Measurements from ENCODE around the gene NELL1. TPM values are rescaled to one million over a fixed set of nuclear protein-coding genes. Genes with fewer than 3 reads are reported as not detected.

Gene NELL1
- total and polyA plus RNA-seq, 2 donors (not counting 3 experiments of a cell fraction or from before 2014, with no cell fraction given) = not detected

DNA sequence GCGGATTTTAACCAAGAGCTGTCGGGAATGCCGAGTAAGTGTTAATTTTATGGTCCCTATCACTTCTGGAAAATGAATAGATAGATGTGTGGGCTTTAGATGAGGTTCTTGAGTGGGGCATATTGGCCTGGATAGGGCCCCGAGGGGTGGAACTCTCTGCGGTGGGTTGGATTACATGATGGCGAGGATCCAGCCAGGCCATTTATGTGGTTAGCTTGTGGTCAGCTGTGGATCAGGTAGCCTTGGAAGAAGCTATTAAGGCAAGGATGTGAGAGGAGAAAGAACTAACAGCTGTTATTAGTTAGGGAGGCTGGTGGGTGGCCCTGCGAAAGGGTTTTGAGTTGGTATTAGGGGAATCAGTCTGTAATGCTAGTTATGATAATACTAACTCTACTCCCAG lies 268.4 kb downstream of the NELL1 start:
- CTCF ChIA-PET = no interaction called here
- H4K20me1 ChIP-seq (replicated peaks; ENCODE audit: control insufficient read depth, extremely low read depth, insufficient read depth, low read length) = no peaks in the 10 kb centered on the region
- no peak overlapping the region for H3K9ac ChIP-seq (replicated peaks; ENCODE audit: extremely low read depth, insufficient read depth, low read length)
- no peak for TF ChIP-seq JUN (IDR thresholded peaks at IDR 0.05; ENCODE audit: borderline replicate concordance, insufficient read depth, insufficient read length, low read depth)
- TF ChIP-seq, protein P1, sequence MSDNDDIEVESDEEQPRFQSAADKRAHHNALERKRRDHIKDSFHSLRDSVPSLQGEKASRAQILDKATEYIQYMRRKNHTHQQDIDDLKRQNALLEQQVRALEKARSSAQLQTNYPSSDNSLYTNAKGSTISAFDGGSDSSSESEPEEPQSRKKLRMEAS (IDR thresholded peaks at IDR 0.05; ENCODE audit: insufficient read depth, insufficient read length) = no peak
- no peak for TF ChIP-seq EZH2 (IDR thresholded peaks at IDR 0.05; ENCODE audit: borderline replicate concordance, low read depth, low read length, severe bottlenecking)
- TF ChIP-seq, protein P2, sequence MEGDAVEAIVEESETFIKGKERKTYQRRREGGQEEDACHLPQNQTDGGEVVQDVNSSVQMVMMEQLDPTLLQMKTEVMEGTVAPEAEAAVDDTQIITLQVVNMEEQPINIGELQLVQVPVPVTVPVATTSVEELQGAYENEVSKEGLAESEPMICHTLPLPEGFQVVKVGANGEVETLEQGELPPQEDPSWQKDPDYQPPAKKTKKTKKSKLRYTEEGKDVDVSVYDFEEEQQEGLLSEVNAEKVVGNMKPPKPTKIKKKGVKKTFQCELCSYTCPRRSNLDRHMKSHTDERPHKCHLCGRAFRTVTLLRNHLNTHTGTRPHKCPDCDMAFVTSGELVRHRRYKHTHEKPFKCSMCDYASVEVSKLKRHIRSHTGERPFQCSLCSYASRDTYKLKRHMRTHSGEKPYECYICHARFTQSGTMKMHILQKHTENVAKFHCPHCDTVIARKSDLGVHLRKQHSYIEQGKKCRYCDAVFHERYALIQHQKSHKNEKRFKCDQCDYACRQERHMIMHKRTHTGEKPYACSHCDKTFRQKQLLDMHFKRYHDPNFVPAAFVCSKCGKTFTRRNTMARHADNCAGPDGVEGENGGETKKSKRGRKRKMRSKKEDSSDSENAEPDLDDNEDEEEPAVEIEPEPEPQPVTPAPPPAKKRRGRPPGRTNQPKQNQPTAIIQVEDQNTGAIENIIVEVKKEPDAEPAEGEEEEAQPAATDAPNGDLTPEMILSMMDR (IDR thresholded peaks at IDR 0.05; ENCODE audit: extremely low read depth in 1 of 2, insufficient read depth in 1 of 2, low read depth in 1 of 2, low read length in 2 of 2) = no peak
- no peak for TF ChIP-seq POLR2A (IDR thresholded peaks at IDR 0.05; ENCODE audit: low read depth, low read length)
- TF ChIP-seq FOS (IDR thresholded peaks at IDR 0.05; ENCODE audit: borderline replicate concordance, insufficient read depth, low read length) = no peak
- TF ChIP-seq MYC (IDR thresholded peaks at IDR 0.05; ENCODE audit: low read depth, low read length) = no peak
- TF ChIP-seq POLR2AphosphoS5 (IDR thresholded peaks at IDR 0.05; ENCODE audit: insufficient read depth, low read depth, low read length) = no peak
- TF ChIP-seq GATA2 (IDR thresholded peaks at IDR 0.05; ENCODE audit: insufficient read depth, insufficient read length, low read depth, low read length) = no peak
- POLR2A ChIA-PET = no interaction called here
- no peak for DNase-seq (ENCODE audit: low read depth, low spot score)
- H3K27ac ChIP-seq (ENCODE audit: insufficient read depth, low read depth, low read length) = no peak overlapping the region
- no peaks in the 10 kb centered on the region for H3K36me3 ChIP-seq (ENCODE audit: control insufficient read depth in 2 of 2, extremely low read depth in 1 of 2, insufficient read depth in 2 of 2, low read length in 2 of 2)
- H3K9me1 ChIP-seq (replicated peaks; ENCODE audit: control insufficient read depth, extremely low read depth, insufficient read depth, low read length) = no peaks in the 10 kb centered on the region
- no TSS peak for BruUV-seq (replicated peaks)
- FAIRE-seq = no peak
- no peak overlapping the region for H3K4me2 ChIP-seq (ENCODE audit: insufficient read depth, low read length)
- intact Hi-C loops (cut with micrococcal nuclease) (no loop called here), dilution Hi-C loops (cut with MboI; ENCODE audit: extremely low pct_ligation_motif_present, low sequenced_read_pairs) (no loop called here)
- no peaks in the 10 kb centered on the region for H3K27me3 ChIP-seq (ENCODE audit: control insufficient read depth in 2 of 2, insufficient read depth in 2 of 2, low read length in 2 of 2)
- no peaks in the 10 kb centered on the region for H3K4me1 ChIP-seq (ENCODE audit: control insufficient read depth, extremely low read depth, insufficient read depth, low read length)
- no peak overlapping the region for H3K4me3 ChIP-seq (replicated peaks in 1 of 3; ENCODE audit: insufficient read depth in 1 of 3, low read depth in 1 of 3, low read length in 3 of 3)
- no peak overlapping the region for H2AFZ ChIP-seq (ENCODE audit: low read depth, low read length)
- H3K79me2 ChIP-seq (ENCODE audit: control insufficient read depth, insufficient read depth, low read length) = no peaks in the 10 kb centered on the region
- H3K9me3 ChIP-seq (replicated peaks; ENCODE audit: control insufficient read depth, insufficient read depth, low read length) = peaks cover 5% of the 10 kb centered on the region

All from endothelial cell of umbilical vein (primary cell).